ENCODE results near the gene LGR5. TPM values are rescaled to one million over a fixed set of nuclear protein-coding genes. Genes with fewer than 3 reads are reported as not detected.

Gene LGR5
- total and polyA plus RNA-seq, 2 of the 8 experiments (the other 6 are each of a cell fraction or from before 2014, with no cell fraction given), result 0.08 to 0.19 TPM

- TF ChIP-seq CBX8 (IDR thresholded peaks at IDR 0.05; ENCODE audit: borderline replicate concordance, low read depth, low read length) (no peak), POLR2AphosphoS5 (IDR thresholded peaks at IDR 0.05; ENCODE audit: low read depth, low read length) (no peak)
Measured at GRCh38 chr12:71538807-71539206, 99.2 kb downstream of the LGR5 start (continued).
